Measurements from ENCODE around the gene RASAL1.
A peak's percentile ranks its signal among the peaks of the same experiment; 100 is the strongest.

DNA sequence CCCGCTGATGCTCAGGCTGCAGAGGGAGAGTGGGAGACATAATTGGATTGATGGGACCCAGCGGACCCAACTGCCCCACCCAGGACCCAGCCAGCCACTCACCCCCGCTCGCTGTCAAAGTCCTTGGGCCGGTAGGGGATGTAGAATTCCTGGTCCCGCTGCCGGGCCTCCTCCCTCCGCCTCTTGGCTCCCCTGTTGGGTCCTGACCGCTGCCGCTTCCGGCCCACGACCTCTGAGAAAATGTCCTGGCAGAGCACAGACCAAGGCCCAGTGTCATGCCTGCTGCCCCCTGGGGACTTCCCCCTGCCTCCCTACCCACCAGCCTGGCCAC is 27.4 kb upstream of the RASAL1 start:
- no peak for TF ChIP-seq POLR2A (IDR thresholded peaks at IDR 0.05)
- TF ChIP-seq, protein P1, sequence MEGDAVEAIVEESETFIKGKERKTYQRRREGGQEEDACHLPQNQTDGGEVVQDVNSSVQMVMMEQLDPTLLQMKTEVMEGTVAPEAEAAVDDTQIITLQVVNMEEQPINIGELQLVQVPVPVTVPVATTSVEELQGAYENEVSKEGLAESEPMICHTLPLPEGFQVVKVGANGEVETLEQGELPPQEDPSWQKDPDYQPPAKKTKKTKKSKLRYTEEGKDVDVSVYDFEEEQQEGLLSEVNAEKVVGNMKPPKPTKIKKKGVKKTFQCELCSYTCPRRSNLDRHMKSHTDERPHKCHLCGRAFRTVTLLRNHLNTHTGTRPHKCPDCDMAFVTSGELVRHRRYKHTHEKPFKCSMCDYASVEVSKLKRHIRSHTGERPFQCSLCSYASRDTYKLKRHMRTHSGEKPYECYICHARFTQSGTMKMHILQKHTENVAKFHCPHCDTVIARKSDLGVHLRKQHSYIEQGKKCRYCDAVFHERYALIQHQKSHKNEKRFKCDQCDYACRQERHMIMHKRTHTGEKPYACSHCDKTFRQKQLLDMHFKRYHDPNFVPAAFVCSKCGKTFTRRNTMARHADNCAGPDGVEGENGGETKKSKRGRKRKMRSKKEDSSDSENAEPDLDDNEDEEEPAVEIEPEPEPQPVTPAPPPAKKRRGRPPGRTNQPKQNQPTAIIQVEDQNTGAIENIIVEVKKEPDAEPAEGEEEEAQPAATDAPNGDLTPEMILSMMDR (IDR thresholded peaks at IDR 0.05 in 8 of 11, conservative IDR thresholded peaks at IDR 0.05 in 3 of 11) = no peak
- TF ChIP-seq POLR2AphosphoS5 (IDR thresholded peaks at IDR 0.05) = peak in 1 of 3 donors; percentile 11
